Peyer's patch (tissue), 4 donors: ENCODE data around the gene CDH1.

Experiments used
- POLR2A ChIP-seq, 2 donors: fragments of 450-650 bp; IDR thresholded peaks; one replicate each; pipeline ENCODE4 v1.5.1; 2017; ENCODE audit warnings: antibody characterized with exemption in 2 of 2, mild to moderate bottlenecking in 2 of 2, moderate library complexity in 2 of 2
- TF ChIP-seq, protein P1 (sequence below), 6 experiments: fragments of 450-650 bp in 4 of 6; fragments of 200-600 bp in 2 of 6; sonication (generic) in 1 of 6; IDR thresholded peaks; one replicate each; pipeline ENCODE4 v1.5.1; 2017 to 2019; ENCODE audit warnings: antibody characterized with exemption in 6 of 6, mild to moderate bottlenecking in 3 of 6, moderate library complexity in 1 of 6

DNA sequence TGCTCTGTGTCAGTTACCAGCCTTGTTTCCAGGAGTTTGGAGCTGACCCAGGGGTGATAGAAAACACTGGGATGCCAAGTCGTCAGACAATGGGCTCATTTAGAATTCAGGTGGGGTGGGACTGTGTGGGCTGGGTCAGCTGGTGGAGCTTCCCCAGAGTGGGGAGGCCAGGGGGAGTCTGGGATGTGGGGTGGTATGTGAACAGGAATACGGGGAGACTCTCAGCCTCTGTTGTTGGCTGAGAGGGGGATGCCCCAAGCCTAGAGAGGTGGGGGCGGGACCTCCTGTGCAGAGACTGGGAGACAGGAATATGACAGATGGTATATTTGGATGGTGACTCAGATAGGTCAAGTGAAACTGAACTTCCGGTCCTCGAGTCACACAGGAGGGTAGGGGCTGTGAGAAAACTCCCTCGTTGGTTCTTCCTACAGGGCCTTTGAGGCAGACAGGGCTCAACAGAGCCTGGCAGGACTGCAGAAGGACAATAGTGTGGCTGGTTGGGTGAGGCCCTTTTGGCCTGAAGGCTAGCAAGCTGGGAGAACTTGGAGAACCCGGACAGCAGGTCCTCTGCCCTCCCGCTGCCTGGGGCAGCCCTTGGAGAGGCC, 23.7 kb downstream of the CDH1 start:
- peak in 1 of 2 donors; percentile 10 for TF ChIP-seq POLR2A (IDR thresholded peaks at IDR 0.05)
- TF ChIP-seq, protein P1, sequence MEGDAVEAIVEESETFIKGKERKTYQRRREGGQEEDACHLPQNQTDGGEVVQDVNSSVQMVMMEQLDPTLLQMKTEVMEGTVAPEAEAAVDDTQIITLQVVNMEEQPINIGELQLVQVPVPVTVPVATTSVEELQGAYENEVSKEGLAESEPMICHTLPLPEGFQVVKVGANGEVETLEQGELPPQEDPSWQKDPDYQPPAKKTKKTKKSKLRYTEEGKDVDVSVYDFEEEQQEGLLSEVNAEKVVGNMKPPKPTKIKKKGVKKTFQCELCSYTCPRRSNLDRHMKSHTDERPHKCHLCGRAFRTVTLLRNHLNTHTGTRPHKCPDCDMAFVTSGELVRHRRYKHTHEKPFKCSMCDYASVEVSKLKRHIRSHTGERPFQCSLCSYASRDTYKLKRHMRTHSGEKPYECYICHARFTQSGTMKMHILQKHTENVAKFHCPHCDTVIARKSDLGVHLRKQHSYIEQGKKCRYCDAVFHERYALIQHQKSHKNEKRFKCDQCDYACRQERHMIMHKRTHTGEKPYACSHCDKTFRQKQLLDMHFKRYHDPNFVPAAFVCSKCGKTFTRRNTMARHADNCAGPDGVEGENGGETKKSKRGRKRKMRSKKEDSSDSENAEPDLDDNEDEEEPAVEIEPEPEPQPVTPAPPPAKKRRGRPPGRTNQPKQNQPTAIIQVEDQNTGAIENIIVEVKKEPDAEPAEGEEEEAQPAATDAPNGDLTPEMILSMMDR (IDR thresholded peaks at IDR 0.05) = no peak
